HG03442 (cell line): ENCODE results near the gene INSR.
"Not testable (repeated sequence)": the region's sequence is repeated elsewhere in the genome, so short reads cannot be mapped to it uniquely, and the experiment has no call there.

Experiments
- ATAC-seq: cut with Tn5 transposase; IDR thresholded peaks from one replicate; pipeline ENCODE4 v1.9.1; 2021; ENCODE audit warnings: mild to moderate bottlenecking, moderate library complexity; ENCODE audit not compliant: unreplicated experiment

INSR gene

GRCh38 chr19:7226739-7227138, 67.5 kb downstream of the INSR start:
- ATAC-seq: no peak

DNA sequence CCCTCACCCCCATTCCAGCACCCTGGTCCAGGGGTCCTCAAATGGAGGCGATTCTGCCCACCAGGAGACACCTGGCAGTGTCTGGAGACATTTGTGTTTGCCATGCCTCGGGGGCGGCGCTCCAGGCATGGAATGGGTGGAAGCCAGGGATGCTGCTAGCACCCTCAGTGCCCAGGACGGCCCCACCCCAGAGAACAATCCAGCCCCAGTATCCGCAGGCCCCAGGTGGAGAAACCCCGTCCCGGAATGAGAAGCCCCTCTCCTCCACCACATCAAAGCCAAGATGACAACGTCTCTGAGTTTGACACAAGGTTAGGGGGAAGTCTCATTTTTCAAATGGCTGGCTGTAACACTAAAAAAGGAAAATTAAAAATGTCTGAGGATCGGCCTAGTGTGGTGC, 68.5 kb downstream of the INSR start:
- ATAC-seq: no peak

- ATAC-seq: no peak
Observed at GRCh38 chr19:7224995-7225394, 69.2 kb downstream of the INSR start.

- no peak for ATAC-seq
Observed at GRCh38 chr19:7224209-7224686, 70.0 kb downstream of the INSR start.

DNA sequence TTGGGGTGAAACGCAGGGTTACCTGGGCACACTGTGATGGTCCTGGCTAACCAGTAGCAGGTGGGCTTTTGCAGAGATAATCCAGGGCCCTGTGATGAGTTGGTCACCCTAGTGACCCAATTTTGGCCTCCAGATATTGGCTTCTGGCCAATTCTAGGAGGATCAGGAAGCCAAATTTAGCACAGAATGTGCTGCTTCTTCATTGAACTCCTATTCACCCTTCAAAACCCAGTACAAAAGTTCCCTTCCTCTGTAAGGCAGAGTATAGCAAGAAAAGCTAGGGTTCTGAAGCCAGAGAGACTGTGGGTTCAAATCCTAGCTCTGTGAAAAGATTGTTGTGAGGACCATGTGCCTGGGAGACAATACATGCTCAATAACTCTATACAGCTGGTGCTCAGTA, 70.8 kb downstream of the INSR start:
- ATAC-seq: no peak

GRCh38 chr19:7219056-7219455, 75.2 kb downstream of the INSR start:
- ATAC-seq: no peak

DNA sequence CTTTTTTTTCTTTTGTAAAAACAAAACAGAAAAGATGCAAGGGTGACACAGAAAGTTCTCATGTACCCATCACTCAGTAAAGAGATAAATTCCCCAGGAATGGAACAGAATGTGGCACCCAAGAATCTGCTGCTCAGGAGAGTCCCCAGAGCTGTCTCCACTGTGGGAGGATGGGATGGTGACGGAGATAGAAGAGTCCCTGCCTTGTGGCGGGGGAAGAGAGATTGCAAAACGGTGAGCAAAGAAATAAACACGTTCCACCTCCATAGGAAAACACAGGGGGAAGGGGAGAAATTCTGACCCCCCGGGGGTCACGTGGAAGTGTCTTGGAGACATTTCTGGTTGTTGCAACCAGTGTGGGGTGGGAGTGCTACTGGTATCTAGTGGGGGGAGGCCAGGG, 76.4 kb downstream of the INSR start:
- ATAC-seq: no peak

DNA sequence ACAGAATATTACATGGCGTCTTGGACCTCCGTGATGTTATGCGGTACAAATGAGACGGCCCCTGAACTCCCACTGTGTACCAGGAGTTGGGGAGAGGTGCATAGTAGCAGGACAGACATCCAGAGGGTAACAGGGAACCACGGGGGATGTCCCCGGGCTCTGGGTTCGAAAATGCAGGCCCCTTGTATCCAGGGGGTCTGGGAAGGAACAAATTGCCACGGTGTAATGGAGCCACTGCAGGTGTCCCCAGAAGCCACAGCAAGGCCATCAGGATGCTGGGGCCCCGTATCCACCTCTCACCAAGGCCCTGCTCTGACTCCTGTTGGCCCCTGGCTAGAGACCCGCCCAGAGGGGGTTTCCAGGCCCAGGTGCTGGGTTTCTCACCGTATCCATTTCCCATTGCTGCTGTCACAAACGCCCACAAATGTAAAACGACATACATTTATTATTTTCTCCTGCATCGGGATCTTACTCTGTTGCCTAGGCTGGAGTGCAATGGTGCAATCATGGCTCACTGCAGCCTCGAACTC, 77.8 kb downstream of the INSR start:
- no peak for ATAC-seq

DNA sequence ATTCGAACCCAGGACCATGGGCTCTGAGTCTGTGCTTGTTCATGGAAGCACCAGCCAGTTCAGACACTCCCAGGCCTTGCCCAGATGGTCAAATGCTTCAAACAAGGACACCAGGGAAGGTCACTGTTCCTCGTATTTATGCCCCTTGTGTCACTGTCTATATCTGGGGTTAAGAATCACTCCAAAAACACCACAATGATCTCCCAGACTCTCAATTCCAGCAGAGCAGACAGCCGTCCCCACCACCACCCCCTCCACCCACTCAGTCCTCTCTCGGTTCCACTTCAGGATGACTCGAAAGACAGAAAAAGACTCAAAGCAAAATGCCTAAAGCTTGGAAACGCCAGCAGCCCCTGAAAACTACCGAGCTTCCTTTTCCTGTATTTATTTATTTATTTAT, 79.0 kb downstream of the INSR start:
- no peak for ATAC-seq

- ATAC-seq: no peak
Observed at GRCh38 chr19:7214324-7215089, 79.7 kb downstream of the INSR start.

DNA sequence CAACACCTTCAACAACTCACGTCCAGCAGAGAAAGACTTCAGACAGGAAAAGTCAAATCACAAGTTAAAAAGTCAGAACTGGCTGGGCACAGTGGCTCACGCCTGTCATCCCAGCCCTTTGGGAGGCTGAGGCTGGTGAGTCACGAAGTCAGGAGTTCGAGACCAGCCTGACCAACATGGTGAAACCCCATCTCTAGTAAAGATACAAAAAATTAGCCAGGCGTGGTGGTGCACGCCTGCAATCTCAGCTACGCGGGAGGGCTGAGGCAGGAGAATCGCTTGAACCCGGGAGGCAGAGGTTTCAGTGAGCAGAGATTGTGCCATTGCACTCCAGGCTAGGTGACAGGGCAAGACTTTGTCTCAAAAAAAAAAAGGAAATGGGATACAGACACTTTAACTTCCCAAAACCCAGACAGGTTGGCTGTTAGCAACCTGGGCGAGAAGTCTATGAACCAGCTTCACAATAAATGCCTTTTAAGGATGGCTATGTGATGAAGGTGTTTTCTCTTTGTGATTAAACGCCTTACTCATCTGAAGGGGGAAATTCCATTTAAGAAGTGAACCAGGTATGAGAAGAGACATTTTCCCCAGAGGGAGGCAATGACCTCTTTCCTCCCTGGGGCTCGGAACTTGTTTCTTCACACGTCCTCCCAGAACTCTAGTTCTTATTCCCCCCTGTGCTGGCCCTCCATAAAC, 80.4 kb downstream of the INSR start:
- ATAC-seq: no peak

DNA sequence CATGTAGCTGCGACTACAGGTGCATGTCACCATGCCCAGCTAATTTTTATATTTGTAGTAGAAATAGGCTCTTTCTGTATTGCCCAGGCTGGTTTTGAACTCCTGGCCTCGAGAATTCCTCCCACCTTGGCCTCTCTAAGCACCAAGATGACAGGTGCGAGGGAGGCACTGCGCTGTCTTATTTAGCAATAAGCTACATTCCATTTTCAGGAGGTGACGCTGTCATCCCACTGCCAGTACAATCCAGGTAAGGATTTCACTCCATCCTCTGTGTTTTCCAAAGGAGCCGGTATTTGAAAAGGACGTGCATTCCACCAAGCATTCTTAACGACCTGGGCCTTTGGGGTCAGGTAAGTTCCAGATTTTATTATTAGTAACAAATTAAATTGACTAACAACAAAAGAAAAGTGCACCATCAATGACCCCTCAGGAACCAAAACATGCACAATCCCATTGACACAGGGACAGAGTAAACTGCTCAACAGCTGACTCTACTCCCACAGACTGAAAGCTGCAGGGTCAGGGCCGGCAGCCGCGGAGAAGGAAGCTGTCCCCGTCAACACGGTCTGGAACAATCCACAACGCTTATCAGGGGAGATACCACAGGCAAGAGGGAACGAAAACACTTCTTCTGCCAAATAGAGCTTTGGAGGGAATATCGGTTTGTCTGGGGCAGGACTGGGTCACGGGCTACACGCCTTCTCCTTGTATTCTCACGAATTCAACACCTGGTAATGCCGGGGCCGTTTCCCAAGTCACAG, 82.8 kb downstream of the INSR start:
- ATAC-seq: no peak

DNA sequence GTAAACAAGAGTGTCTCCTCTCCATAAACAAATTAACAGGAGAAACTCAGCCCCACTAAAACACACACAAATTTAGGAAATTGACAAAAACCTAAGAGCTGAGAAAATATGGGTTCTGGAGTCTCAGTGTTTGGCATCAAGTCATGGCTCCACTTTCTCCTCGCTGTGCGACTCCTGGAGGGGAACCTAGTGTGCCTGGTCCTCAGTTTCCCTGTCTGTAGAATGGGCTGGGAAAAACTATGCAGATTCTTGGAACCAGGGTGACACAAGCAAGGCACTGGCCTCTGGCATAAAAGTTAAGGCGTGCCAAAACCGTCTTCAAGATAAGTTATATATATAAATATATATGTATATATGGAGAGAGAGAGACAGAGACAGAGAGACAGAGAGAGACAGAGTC, 83.9 kb downstream of the INSR start:
- no peak for ATAC-seq

DNA sequence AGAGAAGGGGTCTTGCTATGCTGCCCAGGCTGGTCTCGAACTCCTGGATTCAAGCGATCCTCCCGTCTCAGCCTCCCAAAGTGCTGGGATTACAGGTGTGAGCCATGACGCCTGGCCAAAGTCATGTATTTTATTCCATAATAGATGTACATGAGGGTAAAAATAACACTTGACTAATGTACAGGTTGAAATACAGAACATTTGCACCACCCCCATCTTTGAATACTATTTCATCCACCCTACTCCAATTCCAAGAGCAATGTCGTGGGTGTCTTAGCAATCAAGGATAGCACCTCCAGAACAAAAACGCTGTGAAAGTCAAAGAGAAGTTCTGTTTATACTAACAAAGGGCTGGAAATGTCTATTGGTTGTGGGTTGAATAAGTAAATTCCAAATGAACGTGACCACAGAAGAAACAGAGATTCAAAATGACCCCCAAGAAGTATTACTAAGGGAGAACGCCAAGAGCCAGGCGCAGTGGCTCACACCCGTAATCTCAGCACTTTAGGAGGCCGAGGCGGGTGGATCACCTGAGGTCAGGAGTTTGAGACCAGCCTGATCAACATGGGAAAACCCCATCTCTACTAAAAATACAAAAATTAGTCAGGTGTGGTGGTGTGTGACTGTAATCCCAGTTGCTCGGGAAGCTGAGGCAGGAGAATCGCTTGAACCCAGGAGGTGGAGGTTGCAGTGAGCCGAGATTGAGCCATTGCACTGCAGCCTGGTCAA, 84.5 kb downstream of the INSR start:
- ATAC-seq: not testable (repeated sequence)

DNA sequence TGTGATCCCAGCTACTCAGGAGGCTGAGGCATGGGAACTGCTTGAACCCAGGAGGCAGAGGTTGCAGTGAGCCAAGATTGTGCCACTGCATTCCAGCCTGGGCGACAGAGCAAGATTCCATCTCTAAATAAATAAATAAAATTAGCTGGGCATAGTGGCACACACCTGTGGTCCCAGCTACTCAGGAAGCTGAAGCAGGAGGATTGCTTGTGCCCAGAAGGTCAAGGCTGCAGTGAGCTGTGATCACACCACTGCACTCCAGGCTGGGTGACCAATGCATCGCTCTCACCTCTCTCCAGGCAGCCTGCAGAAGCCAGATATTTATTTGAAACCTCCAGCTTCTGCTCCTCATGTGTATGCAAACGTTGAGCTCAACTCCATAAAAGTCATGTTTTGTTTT, 85.2 kb downstream of the INSR start:
- not testable (repeated sequence) for ATAC-seq

- ATAC-seq: no peak
Observed at GRCh38 chr19:7203332-7203731, 90.9 kb downstream of the INSR start.

- ATAC-seq: no peak
Observed at GRCh38 chr19:7202888-7203287, 91.3 kb downstream of the INSR start.

DNA sequence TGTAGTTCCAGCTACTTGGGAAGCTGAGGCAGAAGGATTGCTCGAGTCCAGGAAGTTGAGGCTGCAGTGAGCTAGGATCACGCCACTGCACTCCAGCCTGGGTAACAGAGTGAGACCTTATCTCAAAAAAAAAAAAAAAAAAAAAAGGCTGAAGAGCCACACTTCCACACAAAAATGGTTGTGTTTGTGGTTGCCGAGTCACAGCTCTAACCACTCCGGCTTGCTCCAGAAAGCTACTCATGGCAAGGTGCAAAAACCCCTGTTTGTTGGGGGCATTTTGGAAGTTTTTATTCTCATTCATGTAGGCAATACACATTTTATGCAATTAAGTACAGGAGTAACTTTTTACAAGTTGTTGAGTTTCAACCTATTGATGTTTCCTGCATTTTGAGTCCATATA, 93.5 kb downstream of the INSR start:
- no peak for ATAC-seq

- no peak for ATAC-seq
Observed at GRCh38 chr19:7199613-7200533, 94.3 kb downstream of the INSR start.
